Dedifferentiated amniotic fluid mesenchymal stem cell (primary cell): ENCODE measurements around the gene CEP41.
A peak's percentile ranks its signal among the peaks of the same experiment; 100 is the strongest.

Experiments used
- DNase-seq: peaks from one replicate; pipeline ENCODE4 v3.0.0-alpha.2; 2016; ENCODE audit errors: extremely low spot score

CEP41 gene

DNA sequence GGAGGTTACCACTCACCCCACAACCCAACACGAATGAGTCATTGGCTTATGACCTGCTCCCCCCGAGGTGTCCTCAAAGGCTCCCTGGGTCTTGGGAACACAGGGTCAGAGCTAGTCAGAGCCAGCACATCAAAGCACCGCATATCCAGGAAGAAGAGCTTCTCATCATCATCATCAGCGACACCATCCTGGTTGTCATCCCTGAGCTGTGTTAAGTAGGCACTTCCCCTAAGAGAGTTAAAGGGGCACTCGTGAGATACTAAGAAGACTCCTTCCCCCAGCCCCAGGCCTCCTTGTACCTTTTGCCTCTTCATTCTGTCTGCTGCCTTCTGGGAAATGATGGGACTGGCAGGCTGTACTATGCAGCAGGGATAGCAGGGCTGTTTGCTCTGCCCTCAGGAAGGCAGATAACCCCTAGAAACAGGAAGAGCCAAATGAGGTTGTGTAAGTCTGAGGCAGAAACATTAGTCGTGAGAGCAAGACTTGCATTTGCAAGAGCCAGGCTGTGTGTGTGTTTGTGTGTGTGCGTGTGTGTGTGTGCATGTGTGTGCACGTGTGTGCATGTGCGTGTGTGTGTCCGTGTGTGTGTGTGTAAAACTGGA, 71.6 kb downstream of the CEP41 start:
- no peak for DNase-seq

DNA sequence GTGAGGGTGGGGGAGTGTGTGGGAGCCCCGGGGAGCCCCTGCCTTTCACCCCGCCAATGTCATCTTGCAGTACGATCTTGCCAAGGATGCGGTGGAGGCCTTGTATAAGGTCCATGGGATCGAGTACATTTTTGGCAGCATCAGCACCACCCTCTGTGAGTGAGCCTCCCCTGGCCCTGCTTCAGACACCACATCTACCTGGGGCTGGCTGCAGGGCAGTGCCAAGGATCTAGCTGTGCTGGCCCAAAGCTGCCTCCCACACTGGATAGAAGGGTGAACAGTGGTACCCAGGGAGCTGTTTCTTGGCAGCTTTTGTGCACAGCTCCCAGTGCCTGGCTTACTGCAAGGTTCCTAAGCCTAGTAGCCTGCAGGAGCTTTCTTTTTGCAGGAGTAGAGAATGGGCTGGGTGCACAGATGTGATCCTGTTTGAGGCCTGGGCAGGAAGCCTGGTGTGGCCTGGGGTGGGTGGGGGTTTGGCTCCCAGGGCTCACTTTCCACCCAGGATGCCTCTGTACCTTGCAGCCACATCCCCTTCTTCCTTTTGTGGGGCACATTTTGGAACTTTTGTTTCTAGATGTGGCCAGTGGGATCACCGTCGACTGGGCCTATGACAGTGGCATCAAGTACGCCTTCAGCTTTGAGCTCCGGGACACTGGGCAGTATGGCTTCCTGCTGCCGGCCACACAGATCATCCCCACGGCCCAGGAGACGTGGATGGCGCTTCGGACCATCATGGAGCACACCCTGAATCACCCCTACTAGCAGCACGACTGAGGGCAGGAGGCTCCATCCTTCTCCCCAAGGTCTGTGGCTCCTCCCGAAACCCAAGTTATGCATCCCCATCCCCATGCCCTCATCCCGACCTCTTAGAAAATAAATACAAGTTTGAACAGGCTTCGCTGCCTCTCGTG, 72.7 kb downstream of the CEP41 start:
- no peak for DNase-seq

- DNase-seq = no peak
Observed at GRCh38 chr7:130367088-130367755, 73.6 kb downstream of the CEP41 start.

GRCh38 chr7:130366564-130366963, 74.3 kb downstream of the CEP41 start:
- DNase-seq = no peak

DNA sequence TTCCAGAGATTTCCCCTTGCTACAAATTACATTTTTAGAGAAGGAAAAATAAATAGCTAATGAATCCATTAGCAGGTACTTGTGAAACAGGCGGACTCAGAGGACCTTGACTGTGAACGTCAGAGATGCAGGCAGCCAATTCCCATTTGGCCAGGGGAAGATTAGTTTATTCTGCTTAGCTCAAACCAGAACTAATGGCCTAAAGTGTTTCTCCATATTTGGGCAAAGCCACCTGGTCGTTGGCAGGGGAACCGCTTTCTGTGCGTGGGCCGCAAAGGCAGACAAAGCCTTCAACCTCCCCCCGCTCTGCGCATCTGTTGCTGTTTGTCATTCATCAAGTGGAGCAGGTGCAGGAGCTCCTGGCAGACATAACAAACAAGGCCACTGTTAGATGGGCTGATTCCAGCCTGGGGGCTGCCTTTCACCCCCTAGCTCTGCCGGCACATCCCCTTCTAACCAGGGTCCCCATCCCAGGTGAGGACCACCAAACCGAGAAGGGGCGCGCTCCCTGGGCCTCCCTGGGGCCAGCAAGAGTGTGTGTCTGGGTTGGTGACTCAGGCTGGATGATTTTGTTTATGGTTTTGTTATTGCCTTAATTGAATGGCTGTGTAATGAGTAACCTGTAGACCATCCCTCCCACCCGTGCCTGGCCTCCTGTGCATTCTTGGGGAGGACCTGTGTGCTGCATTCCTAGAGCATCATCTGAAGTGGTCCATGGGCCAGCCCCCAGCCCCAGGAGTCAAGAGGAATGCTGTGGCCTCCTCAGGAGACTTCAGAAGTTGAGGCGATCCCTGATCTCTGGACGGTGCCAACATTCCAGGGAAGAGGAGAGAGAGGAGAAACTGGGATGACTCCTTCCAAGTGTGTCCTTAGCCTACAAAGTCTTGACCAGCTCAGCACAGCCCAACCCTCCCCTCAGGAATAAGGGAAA, 75.0 kb downstream of the CEP41 start:
- DNase-seq = no peak

DNA sequence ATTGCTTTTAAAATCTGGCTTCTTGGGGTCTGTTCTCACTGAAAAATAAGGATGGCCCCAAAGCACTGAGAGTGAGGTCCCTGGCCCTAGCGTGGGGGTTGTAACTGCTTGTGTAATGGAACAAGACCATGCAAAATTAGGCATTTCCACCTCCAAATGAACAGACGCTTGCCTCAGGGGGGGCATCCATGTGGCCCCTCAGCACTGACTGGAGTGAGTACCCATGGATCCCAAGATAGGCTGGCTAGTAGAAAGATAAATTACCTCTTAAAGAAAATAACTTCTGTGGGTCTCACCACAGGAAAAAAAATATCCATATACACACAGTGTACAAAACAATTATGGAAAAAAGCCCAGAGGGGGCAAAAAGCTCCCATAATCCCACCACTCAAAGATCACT, 75.7 kb downstream of the CEP41 start:
- no peak for DNase-seq

DNA sequence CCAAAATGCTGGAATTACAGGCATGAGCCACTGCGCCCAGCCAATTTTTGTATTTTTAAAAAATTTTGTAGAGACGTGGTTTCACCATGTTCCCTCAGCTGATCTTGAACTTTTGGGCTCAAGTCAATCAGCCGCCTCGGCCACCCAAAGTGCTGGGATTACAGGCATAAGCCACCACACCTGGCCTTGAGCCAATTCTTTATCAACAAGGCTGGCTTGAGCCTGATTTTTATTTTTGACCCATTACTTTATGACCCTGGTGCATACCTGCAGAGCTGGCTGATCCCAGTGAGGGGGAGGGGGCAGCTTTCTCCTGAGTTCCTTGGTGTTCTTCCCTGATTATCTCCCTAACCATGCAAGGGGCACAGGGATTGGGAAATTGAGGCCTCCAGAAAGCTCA, 76.4 kb downstream of the CEP41 start:
- DNase-seq = no peak

DNA sequence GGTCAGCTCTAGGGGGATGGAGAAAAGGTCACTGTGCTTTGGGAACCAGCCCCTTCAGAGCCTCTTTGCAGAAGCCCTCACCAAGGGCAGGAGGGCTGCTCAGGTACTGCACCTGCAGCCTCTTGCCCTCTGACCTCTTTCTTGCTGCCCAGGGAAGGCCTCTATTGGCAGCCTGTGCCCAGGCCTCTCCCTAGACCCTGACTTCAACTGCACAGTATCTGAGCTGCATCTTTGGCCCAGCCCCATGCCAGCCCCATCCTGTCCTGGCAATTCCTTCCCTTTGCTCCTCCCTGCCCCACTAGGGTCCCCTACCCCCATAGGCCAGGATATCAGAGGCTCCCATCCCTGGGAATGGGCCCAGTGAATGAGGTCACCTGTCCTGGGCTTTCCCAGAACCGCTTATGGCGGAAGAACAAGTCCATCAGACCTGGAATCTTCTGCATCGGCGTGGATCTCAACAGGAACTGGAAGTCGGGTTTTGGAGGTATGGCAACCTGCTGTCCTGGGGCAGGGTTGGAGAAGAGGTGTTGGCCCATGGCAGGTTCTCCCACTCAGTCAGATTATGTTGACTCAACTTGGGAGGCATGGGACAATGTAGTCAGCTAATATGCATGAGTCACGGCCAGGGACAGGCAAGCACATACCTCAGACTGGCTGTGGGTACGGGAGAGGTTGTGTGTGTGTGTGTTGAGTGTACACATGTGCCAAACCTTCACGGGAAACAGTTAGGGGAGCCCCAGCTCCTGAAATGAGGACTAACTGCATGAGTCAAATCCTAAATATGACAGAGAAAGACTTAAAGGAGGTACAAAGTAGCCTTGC, 77.6 kb downstream of the CEP41 start:
- peak; percentile 78 for DNase-seq

DNA sequence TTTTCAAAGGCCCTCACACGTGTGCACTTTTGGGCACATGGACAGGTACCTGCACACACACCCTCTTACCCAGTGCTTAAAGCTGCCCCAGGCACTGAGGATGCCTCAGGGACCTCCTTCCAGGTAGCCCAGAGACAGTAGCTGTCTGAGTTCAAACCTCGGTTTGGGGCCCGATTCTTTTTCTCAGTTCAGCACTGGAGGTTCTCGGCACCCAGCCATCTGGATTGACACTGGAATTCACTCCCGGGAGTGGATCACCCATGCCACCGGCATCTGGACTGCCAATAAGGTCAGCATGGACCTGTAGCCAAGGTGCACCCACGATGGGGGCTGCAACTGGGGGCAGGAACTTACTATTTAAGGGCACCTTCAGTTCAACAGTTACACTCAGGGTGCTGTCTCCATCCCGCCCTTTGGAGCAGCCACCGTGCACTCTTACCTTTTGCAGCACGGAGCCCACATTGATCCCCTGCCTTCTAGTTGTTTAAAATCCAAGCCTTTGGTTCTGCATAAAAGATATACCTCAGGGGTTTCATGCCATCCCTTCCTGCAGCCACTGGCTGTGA, 78.5 kb downstream of the CEP41 start:
- DNase-seq = no peak

GRCh38 chr7:130361681-130362080, 79.1 kb downstream of the CEP41 start:
- no peak for DNase-seq

DNA sequence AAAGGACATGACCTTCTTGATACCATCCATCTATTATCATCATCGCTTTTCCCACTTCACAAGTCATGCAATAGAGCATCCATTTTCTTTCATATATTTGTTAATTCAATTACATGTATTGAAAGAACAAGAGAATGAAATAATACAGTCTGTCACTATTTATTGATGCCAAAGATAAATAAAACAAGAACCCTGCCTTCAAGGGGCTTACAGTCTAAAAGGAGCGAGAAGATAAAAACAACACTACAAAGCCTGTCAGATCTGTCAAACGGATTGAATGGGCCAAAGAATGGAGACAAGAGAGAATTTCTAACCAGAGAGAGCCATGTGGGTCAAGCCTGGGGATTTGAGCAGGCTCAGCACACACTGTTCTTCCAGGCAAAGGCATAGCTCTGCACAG, 80.3 kb downstream of the CEP41 start:
- DNase-seq = no peak

DNA sequence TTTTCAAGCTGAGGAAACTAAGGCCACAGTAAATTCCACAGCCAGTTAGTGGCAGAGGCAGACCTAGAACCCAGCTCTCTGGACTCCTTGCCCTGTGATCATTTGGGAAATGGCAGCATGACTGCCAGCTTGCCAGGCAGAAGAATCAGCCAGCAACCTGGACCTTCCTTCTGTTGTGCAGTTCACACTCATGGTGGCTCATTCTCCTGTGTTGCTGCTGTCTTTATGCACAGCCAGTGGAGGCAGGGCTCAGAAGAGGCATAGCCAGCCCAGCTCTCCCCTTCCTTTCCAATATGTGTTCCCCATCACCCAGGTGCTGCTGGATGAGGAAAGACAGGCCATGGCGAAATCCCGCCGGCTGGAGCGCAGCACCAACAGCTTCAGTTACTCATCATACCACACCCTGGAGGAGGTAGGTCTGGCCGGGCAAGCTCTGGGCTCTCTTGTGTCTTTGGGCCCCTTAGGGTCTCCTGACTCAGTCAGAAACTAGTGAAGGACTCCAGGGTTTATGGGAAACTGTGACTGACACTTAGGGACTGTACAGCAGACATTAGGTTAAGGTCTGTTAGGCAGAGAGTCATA, 81.4 kb downstream of the CEP41 start:
- DNase-seq = no peak

DNA sequence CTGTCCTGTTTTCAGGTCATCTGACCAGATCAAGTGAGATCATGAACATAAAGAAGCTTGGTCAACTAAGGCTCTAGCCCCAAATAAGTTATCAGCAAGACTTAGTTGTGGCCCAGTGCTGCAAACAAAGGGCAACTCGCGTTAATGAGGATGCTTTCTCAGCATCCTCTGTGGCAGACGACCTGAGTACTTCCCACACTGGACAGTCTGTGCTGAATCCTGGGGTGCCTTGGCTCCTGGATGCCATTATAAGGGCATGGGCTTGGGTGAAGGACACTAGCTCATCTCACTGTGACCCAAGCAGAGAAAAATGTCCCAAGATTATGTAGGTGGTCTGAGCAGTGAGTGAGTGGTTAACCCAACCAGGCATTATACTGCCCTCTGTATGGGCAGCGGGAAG, 82.3 kb downstream of the CEP41 start:
- no peak for DNase-seq

- peak; percentile 65 for DNase-seq
Observed at GRCh38 chr7:130356876-130357611, 83.8 kb downstream of the CEP41 start.

GRCh38 chr7:130356121-130356875, 84.5 kb downstream of the CEP41 start:
- DNase-seq = peak; percentile 95

GRCh38 chr7:130353196-130353595, 87.6 kb downstream of the CEP41 start:
- no peak for DNase-seq

DNA sequence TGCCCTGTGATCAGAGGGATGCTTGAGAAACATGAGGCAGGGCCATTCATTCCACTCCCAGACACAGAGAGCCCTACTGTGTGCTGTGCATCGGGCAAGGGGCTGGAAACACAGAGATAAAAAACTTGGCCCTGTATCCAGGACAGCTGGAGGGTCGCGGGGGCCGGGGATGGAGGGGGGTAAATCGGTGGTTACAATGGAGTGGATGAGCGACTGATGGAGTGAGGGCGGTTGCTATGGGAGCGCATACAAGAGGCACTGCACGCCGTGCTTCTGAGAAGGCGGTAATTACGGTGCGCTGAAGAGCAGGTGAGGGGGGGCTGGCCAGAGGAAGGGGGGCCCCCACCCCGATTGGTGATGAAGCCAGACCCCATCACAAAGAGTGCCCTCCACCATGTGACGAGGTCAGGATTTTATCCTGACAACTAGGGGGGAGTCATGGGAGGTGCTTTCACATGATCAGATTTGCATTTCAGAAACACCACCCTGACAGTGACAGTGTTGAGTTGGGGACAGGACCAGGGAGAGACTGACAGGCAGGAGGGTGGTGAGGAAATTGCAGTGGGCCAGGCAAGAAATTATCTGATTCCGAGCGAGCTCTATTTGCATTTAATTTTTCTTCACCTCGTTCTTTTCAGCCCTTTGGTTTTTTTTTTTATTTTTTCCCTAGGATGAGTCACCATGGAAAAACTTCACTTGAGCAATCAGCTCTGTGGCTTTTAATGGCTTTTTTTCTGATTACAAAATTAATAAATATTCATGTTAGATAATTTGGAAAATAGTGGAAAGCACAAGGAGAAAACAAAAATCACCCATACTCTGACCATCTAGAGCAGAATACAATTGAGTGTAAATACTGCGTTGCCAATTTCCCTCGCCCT, 88.4 kb downstream of the CEP41 start:
- peak; percentile 39 for DNase-seq

- no peak for DNase-seq
Observed at GRCh38 chr7:130351791-130352090, 89.1 kb downstream of the CEP41 start.
